BLaER1 (cell line): ENCODE measurements around the gene MFN2.
"Not testable (repeated sequence)": the region's sequence is repeated elsewhere in the genome, so short reads cannot be mapped to it uniquely, and the experiment has no call there.

ENCODE experiments used
- H3K27ac ChIP-seq: shearing (Covaris generic); formaldehyde crosslinking; 2 replicates; pipeline ENCODE4 v1.8.1; 2022
- H3K27me3 ChIP-seq: shearing (Covaris generic); formaldehyde crosslinking; 2 replicates; pipeline ENCODE4 v1.8.1; 2022
- H3K36me3 ChIP-seq: shearing (Covaris generic); formaldehyde crosslinking; 2 replicates; pipeline ENCODE4 v1.8.1; 2022
- H3K4me1 ChIP-seq: shearing (Covaris generic); formaldehyde crosslinking; 2 replicates; pipeline ENCODE4 v1.8.1; 2022
- H3K4me2 ChIP-seq: shearing (Covaris generic); formaldehyde crosslinking; 2 replicates; pipeline ENCODE4 v1.8.1; 2022
- H3K4me3 ChIP-seq: shearing (Covaris generic); formaldehyde crosslinking; 2 replicates; pipeline ENCODE4 v1.8.1; 2022
- H3K9ac ChIP-seq: shearing (Covaris generic); formaldehyde crosslinking; 2 replicates; pipeline ENCODE4 v1.8.1; 2022
- H3K9me3 ChIP-seq: shearing (Covaris generic); formaldehyde crosslinking; 2 replicates; pipeline ENCODE4 v1.8.1; 2022
- H4K20me1 ChIP-seq: shearing (Covaris generic); formaldehyde crosslinking; 2 replicates; pipeline ENCODE4 v1.8.1; 2022
- Cebpa-rat ChIP-seq: shearing (Covaris generic); IDR thresholded peaks from 2 replicates; pipeline ENCODE4 v1.8.1; 2022

The MFN2 gene

DNA sequence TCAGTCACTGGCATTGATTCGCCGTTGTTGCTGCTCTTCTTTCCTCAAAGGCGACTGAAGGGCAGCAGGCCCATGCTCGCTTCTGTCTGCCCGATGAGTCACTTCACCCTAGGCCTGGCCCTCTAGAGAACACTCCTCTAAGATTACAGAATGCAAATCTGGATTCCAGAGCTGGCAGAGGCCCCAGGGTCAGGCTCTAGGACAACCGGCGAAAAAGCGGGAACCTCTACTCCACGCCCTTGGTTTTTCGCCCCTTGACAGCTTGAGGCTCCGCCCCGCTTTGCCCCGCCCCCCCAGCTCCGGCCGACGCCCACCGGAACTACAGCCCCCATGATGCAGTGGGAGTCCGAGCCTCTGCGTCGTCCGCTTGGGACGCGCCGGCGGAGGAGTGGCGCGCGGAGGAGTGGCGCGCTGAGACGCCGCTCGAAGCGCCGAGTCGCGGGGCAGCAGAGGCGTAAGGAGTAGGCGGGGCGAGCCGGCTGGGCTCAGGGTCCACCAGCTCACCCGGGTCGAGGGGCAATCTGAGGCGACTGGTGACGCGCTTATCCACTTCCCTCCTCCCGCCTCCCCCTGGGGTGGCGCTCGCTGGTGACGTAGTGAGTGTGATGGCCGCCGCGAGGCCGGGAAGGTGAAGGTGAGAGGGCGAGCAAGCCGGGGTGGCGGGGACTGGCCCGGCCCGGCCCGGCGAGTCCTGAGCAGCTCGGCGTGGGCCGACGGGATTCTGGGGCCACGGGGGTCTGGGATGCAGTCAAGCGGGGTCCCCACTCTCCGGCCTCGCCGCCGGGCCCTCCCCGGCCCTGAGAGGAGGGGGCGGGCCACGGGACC, at the start of gene MFN2:
TSS of gene MFN2 (plus strand) at position 594 of the 825 bp plus-strand sequence. CDS start 8,725 bp downstream, outside the sequence.
- H3K36me3 ChIP-seq = peaks cover 46% of the 10 kb centered on the region
- H3K27ac ChIP-seq = peak within 1 kb of the TSS; percentile 89
- peak within 1 kb of the TSS; percentile 99 for H3K4me3 ChIP-seq
- H3K4me1 ChIP-seq = peaks cover 45% of the 10 kb centered on the region
- no peaks in the 10 kb centered on the region for H3K27me3 ChIP-seq
- H3K9me3 ChIP-seq = no peaks in the 10 kb centered on the region
- TF ChIP-seq Cebpa-rat = no peak
- peak within 1 kb of the TSS; percentile 95 for H3K9ac ChIP-seq
- H3K4me2 ChIP-seq = peak within 1 kb of the TSS; percentile 98
- H4K20me1 ChIP-seq = peaks cover 43% of the 10 kb centered on the region

- Histone ChIP-seq H3K36me3 (no peaks in the 10 kb centered on the region), H3K4me2 (peak overlapping the region; percentile 26; the same call in 1 of the 2 replicates), H3K9me3 (no peaks in the 10 kb centered on the region), H3K4me3 (no peak overlapping the region), H3K9ac (no peak overlapping the region), H3K27ac (no peak overlapping the region), H3K27me3 (no peaks in the 10 kb centered on the region), H3K4me1 (peaks cover 69% of the 10 kb centered on the region), H4K20me1 (peaks cover 3% of the 10 kb centered on the region; the same call in 1 of the 2 replicates)
- no peak for TF ChIP-seq Cebpa-rat
Measured at GRCh38 chr1:11930571-11931445, 49.4 kb upstream of the MFN2 start.

GRCh38 chr1:11931845-11932244, 48.4 kb upstream of the MFN2 start:
- Histone ChIP-seq H3K4me2 (no peak overlapping the region), H3K9ac (no peak overlapping the region), H3K9me3 (no peaks in the 10 kb centered on the region), H3K4me1 (peaks cover 69% of the 10 kb centered on the region), H4K20me1 (no peaks in the 10 kb centered on the region), H3K4me3 (no peak overlapping the region), H3K27ac (no peak overlapping the region), H3K36me3 (peaks cover 3% of the 10 kb centered on the region; the same call in 1 of the 2 replicates), H3K27me3 (no peaks in the 10 kb centered on the region)
- TF ChIP-seq Cebpa-rat = no peak

- H3K9me3 ChIP-seq = no peaks in the 10 kb centered on the region
- H3K9ac ChIP-seq = peak within 1 kb of the TSS; percentile 78
- H3K27ac ChIP-seq = peak within 1 kb of the TSS; percentile 62
- TF ChIP-seq Cebpa-rat = no peak
- H3K4me2 ChIP-seq = peak within 1 kb of the TSS; percentile 88
- H3K36me3 ChIP-seq = peaks cover 21% of the 10 kb centered on the region; the same call in 1 of the 2 replicates
- no peaks in the 10 kb centered on the region for H4K20me1 ChIP-seq
- H3K27me3 ChIP-seq = no peaks in the 10 kb centered on the region
- peaks cover 63% of the 10 kb centered on the region for H3K4me1 ChIP-seq
- peak within 1 kb of the TSS; percentile 77 for H3K4me3 ChIP-seq
Measured at GRCh38 chr1:11934302-11935056, 45.8 kb upstream of the MFN2 start, which contains the start of gene PLOD1. PLOD1 (plus strand) TSS chr1:11934717; CDS start chr1:11934780, 63 bp downstream.

DNA sequence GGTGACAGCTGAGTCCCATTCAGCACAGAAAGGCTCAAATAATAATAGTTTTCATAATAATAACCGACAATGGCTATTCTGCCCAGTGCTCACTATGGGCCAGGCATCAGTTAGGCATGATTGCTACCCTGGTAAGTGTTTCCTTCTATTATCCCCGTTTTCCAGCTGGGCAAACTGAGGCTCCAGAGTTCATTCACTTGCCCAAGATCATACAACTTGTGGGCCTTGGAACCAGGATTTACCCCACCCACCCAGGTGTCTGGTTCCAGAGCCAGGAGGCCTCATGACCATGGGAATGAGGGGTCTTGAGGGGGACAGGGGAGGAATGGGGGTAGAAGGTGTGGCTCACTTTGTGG, 45.2 kb upstream of the MFN2 start:
- no peaks in the 10 kb centered on the region for H4K20me1 ChIP-seq
- no peak for TF ChIP-seq Cebpa-rat
- H3K4me2 ChIP-seq = peak overlapping the region; percentile 88
- peak overlapping the region; percentile 77 for H3K4me3 ChIP-seq
- H3K27me3 ChIP-seq = no peaks in the 10 kb centered on the region
- peak overlapping the region; percentile 62 for H3K27ac ChIP-seq
- peaks cover 24% of the 10 kb centered on the region; the same call in 1 of the 2 replicates for H3K36me3 ChIP-seq
- peaks cover 58% of the 10 kb centered on the region for H3K4me1 ChIP-seq
- H3K9me3 ChIP-seq = no peaks in the 10 kb centered on the region
- peak overlapping the region; percentile 78 for H3K9ac ChIP-seq

DNA sequence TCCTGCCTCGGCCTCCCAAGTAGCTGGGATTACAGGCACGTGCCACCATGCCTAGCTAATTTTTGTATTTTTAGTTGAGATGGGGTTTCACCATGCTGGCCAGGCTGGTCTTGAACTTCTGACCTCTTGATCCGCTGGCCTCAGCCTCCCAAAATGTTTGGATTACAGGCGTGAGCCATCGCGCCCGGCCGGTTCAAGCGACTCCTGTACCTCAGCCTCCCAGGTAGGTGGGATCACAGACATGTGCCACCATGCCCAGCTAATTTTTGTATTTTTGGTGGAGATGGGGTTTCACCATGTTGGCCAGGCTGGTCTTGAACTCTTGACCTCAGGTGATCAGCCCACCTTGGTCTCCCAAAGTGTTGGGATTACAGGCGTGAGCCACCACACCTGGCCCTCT, 44.5 kb upstream of the MFN2 start:
- not testable (repeated sequence) for H3K9me3 ChIP-seq, H3K9ac ChIP-seq, H3K4me3 ChIP-seq, H3K27me3 ChIP-seq, H3K27ac ChIP-seq, H4K20me1 ChIP-seq
- peak overlapping the region; percentile 88 for H3K4me2 ChIP-seq
- peaks cover 51% of the 10 kb centered on the region for H3K4me1 ChIP-seq
- peaks cover 31% of the 10 kb centered on the region; the same call in 1 of the 2 replicates for H3K36me3 ChIP-seq

DNA sequence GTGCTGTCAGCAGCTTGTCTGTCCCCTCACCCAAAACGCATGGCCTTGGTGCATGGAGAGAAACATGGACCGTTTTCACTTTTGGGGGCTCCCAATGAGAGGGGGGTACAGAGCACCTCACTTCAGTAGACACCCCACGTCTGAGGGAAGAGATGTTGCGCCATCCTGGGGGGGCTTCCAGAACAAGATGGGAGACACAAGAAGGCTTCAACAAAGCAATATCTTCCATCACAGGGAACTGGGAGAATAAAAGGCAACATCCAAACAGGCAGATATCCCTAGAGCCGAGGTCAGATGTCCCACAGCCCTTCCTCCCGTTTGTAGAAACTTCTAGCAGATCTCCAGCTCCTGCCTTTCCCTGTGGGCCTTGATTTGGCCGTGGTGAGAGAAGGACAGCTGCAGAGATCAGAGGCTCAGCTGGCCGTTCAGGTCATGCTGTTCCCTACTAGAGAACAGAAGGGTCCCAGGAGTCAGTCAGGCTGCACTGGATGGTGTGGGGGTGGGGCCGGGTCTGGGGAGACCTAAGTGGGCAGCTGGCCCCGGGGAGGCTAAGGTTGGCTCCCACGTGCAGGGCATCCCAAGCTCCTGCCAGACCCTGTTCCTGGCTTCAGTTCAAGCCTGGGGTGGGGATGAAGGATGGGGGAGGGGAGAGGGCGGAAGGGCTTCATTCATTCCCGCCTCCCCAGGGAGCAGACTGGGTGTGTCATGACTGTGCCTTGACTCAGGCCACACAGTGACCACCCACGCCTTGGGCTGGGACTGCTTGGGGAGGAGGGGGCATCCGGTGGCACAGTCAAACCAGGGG, 41.3 kb upstream of the MFN2 start:
- no peaks in the 10 kb centered on the region for H3K27me3 ChIP-seq
- no peak overlapping the region for H3K9ac ChIP-seq
- peaks cover 54% of the 10 kb centered on the region; the same call in 1 of the 2 replicates for H3K36me3 ChIP-seq
- no peaks in the 10 kb centered on the region for H3K9me3 ChIP-seq
- no peak overlapping the region for H3K4me3 ChIP-seq
- H4K20me1 ChIP-seq = no peaks in the 10 kb centered on the region
- H3K4me2 ChIP-seq = no peak overlapping the region
- peaks cover 39% of the 10 kb centered on the region for H3K4me1 ChIP-seq
- no peak for TF ChIP-seq Cebpa-rat
- H3K27ac ChIP-seq = no peak overlapping the region; the same call in 1 of the 2 replicates

GRCh38 chr1:11939794-11940193, 40.5 kb upstream of the MFN2 start:
- not testable (repeated sequence) for H3K27ac ChIP-seq, H3K4me2 ChIP-seq, H3K9me3 ChIP-seq, H3K27me3 ChIP-seq, H4K20me1 ChIP-seq, H3K9ac ChIP-seq, H3K4me3 ChIP-seq
- Histone ChIP-seq H3K4me1 (peaks cover 33% of the 10 kb centered on the region), H3K36me3 (peaks cover 57% of the 10 kb centered on the region; the same call in 1 of the 2 replicates)
